Upper lobe of right lung (tissue), 1 donor: ENCODE data around the gene HSF2BP. TPM values are rescaled to one million over a fixed set of nuclear protein-coding genes. Genes with fewer than 3 reads are reported as not detected.
"Not testable (repeated sequence)": the region's sequence is repeated elsewhere in the genome, so short reads cannot be mapped to it uniquely, and the experiment has no call there.

Experiments
- ATAC-seq: fragments of 200-7000 bp; cut with Tn5 transposase; one replicate; pipeline ENCODE4 v1.9.1; 2020; ENCODE audit warnings: mild to moderate bottlenecking, moderate library complexity
- DNase-seq: peaks from one replicate; pipeline ENCODE4 v3.0.0-alpha.2; 2020
- H3K27ac ChIP-seq: fragments of 200-600 bp; one replicate; pipeline ENCODE4 v1.8.0; 2022
- H3K27me3 ChIP-seq: fragments of 200-600 bp; one replicate; pipeline ENCODE4 v1.8.0; 2022; ENCODE audit warnings: mild to moderate bottlenecking
- H3K36me3 ChIP-seq: fragments of 200-600 bp; one replicate; pipeline ENCODE4 v1.8.0; 2022
- H3K4me1 ChIP-seq: fragments of 200-600 bp; one replicate; pipeline ENCODE4 v1.8.0; 2022
- H3K4me3 ChIP-seq: fragments of 200-600 bp; one replicate; pipeline ENCODE4 v1.8.0; 2022; ENCODE audit warnings: mild to moderate bottlenecking
- H3K9me3 ChIP-seq: fragments of 200-600 bp; one replicate; pipeline ENCODE4 v1.8.0; 2022
- CTCF ChIP-seq: fragments of 200-600 bp; IDR thresholded peaks from one replicate; pipeline ENCODE4 v1.8.0; 2022; ENCODE audit warnings: antibody characterized with exemption
- intact Hi-C: fragments of 100-400 bp; cut with DNase I; formaldehyde crosslinking; loops from one replicate; pipeline ENCODE4 v1.11.0; 2022
- total RNA-seq: library from RNA; stranded (reverse); fragmentation: NEBNext Ultra II Directional; extraction: Animal tissue kit (Norgen Biotek cat#: 25700); gene quantifications from one replicate; pipeline ENCODE4 v1.2.1, GENCODE V29; 2021
- donor health status: DM: no; HTN: yes; CAD: no; lungs with severe emphysema.

Gene HSF2BP
- total RNA-seq, 1 donor from 2014 or later = 0.41 TPM

- H3K36me3 ChIP-seq = peaks cover 93% of the 10 kb centered on the region
- DNase-seq (no peak), ATAC-seq (peak; percentile 46)
- H3K4me3 ChIP-seq = no peak overlapping the region
- H3K4me1 ChIP-seq = no peaks in the 10 kb centered on the region
- H3K27ac ChIP-seq = peak overlapping the region; percentile 39
- no peaks in the 10 kb centered on the region for H3K9me3 ChIP-seq
- no peaks in the 10 kb centered on the region for H3K27me3 ChIP-seq
- TF ChIP-seq CTCF = no peak
- intact Hi-C loops = no loop called here
Measured at GRCh38 chr21:43684424-43684823, 25.1 kb upstream of the HSF2BP start.

- DNase-seq (no peak), ATAC-seq (no peak)
- no peak for TF ChIP-seq CTCF
- Histone ChIP-seq H3K27me3 (no peaks in the 10 kb centered on the region), H3K4me1 (no peaks in the 10 kb centered on the region), H3K9me3 (no peaks in the 10 kb centered on the region), H3K36me3 (peaks cover 87% of the 10 kb centered on the region), H3K4me3 (no peak overlapping the region), H3K27ac (no peak overlapping the region)
- intact Hi-C loops = no loop called here
Measured at GRCh38 chr21:43681650-43682049, 22.4 kb upstream of the HSF2BP start.

GRCh38 chr21:43680421-43680820 lies 21.1 kb upstream of the HSF2BP start:
- H3K4me3 ChIP-seq, intact Hi-C loops, H3K9me3 ChIP-seq, H3K4me1 ChIP-seq, DNase-seq, H3K27ac ChIP-seq, H3K27me3 ChIP-seq, ATAC-seq: not testable (repeated sequence)
- H3K36me3 ChIP-seq = peaks cover 87% of the 10 kb centered on the region

- Histone ChIP-seq H3K4me1 (no peaks in the 10 kb centered on the region), H3K27ac (no peak overlapping the region), H3K9me3 (no peaks in the 10 kb centered on the region), H3K36me3 (peaks cover 87% of the 10 kb centered on the region), H3K4me3 (no peak overlapping the region), H3K27me3 (no peaks in the 10 kb centered on the region)
- ATAC-seq (no peak), DNase-seq (no peak)
- intact Hi-C loops = no loop called here
- no peak for TF ChIP-seq CTCF
Measured at GRCh38 chr21:43679951-43680350, 20.7 kb upstream of the HSF2BP start.

- H3K4me3 ChIP-seq = no peak overlapping the region
- no peaks in the 10 kb centered on the region for H3K27me3 ChIP-seq
- H3K27ac ChIP-seq = no peak overlapping the region
- intact Hi-C loops = no loop called here
- DNase-seq = no peak
- H3K36me3 ChIP-seq = peaks cover 86% of the 10 kb centered on the region
- no peak for TF ChIP-seq CTCF
- ATAC-seq = no peak
- H3K4me1 ChIP-seq = no peaks in the 10 kb centered on the region
- no peaks in the 10 kb centered on the region for H3K9me3 ChIP-seq
Measured at GRCh38 chr21:43676391-43676790, 17.1 kb upstream of the HSF2BP start.

- TF ChIP-seq CTCF = no peak
- H3K4me3 ChIP-seq = no peak overlapping the region
- ATAC-seq (no peak), DNase-seq (no peak)
- peaks cover 88% of the 10 kb centered on the region for H3K36me3 ChIP-seq
- H3K27me3 ChIP-seq = no peaks in the 10 kb centered on the region
- no peak overlapping the region for H3K27ac ChIP-seq
- H3K4me1 ChIP-seq = no peaks in the 10 kb centered on the region
- intact Hi-C loops = no loop called here
- no peaks in the 10 kb centered on the region for H3K9me3 ChIP-seq
Measured at GRCh38 chr21:43675871-43676270, 16.6 kb upstream of the HSF2BP start.
